SK-N-SH treated with all-trans-retinoic acid at 6 μM for 48 hours (cell line): Measurements from ENCODE around the gene KIAA1958.

Experiments used
- BACH2 ChIP-seq: fragments of 250-450 bp; sonication (Bioruptor Pico); IDR thresholded peaks from 2 replicates; pipeline ENCODE4 v1.9.0; 2021; ENCODE audit warnings: mild to moderate bottlenecking, borderline replicate concordance
- ESRRG ChIP-seq: fragments of 250-450 bp; sonication (Bioruptor Pico); IDR thresholded peaks from 2 replicates; pipeline ENCODE4 v1.6.1; 2021; ENCODE audit warnings: mild to moderate bottlenecking
- OSR1 ChIP-seq: fragments of 250-450 bp; sonication (Bioruptor Pico); IDR thresholded peaks from 2 replicates; pipeline ENCODE4 v1.8.0; 2022; ENCODE audit warnings: moderate library complexity, mild to moderate bottlenecking, inconsistent platforms
- RARB ChIP-seq: fragments of 250-450 bp; sonication (Bioruptor Pico); IDR thresholded peaks from 2 replicates; pipeline ENCODE4 v1.8.0; 2021; ENCODE audit warnings: mild to moderate bottlenecking, moderate library complexity
- SNAI2 ChIP-seq: fragments of 250-450 bp; sonication (Bioruptor Pico); IDR thresholded peaks from 2 replicates; pipeline ENCODE4 v1.5.0; 2020; ENCODE audit warnings: mild to moderate bottlenecking, moderate library complexity
- ZFP3 ChIP-seq: fragments of 250-450 bp; sonication (Bioruptor Pico); IDR thresholded peaks from 2 replicates; pipeline ENCODE4 v1.5.0; 2020; ENCODE audit warnings: mild to moderate bottlenecking, moderate library complexity
- TF ChIP-seq, protein P1 (sequence below): fragments of 250-450 bp; sonication (Bioruptor Pico); IDR thresholded peaks from 2 replicates; pipeline ENCODE4 v1.8.0; 2020; ENCODE audit warnings: mild to moderate bottlenecking, moderate library complexity, borderline replicate concordance
- TF ChIP-seq, protein P2 (sequence below): fragments of 250-450 bp; sonication (Bioruptor Pico); IDR thresholded peaks from 2 replicates; pipeline ENCODE4 v1.5.1; 2020; ENCODE audit warnings: low read depth, mild to moderate bottlenecking, moderate library complexity

DNA sequence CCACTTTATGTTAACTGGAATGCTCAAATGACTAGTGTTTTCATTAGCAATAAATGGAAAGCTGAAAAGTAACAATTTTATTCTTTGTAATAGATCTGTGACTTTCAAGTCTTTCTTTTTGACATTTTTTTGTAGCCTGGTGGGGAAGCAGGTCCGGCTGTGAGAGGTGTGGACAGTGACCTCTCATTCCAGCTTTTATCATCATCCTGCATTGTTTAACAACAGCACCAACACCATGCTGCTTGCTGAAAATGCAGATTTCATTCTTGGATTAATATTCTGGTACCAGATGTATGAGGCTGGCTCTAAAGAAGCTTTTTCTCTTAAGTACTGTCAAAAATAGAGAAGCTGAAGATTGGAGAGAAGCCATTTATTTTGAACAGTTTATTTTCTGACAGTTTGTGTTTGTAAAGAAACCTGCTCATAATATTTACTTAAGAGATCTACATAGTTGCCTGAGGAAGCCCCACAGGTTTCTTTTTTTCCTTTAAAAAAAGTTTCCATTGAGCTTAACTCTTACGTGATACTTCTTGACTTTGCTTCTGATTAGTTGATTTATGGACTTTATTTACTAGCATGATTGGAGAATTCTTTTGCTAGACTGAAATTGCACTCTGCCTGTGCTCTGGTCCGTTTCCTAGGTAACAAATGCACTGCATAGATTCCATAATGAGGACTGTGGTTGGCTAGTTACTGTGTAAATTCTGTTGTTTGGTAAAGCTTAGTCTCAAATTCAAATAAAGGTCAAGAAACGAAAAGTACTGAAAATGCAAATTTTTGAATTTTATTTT is 3.4 kb downstream of the KIAA1958 start:
- TF ChIP-seq BACH2 (CRISPR knock-in tag): no peak
- TF ChIP-seq ESRRG (CRISPR knock-in tag): no peak
- TF ChIP-seq OSR1: no peak
- no peak for TF ChIP-seq RARB (CRISPR knock-in tag)
- no peak for TF ChIP-seq ZFP3 (CRISPR knock-in tag)
- TF ChIP-seq, protein P1, sequence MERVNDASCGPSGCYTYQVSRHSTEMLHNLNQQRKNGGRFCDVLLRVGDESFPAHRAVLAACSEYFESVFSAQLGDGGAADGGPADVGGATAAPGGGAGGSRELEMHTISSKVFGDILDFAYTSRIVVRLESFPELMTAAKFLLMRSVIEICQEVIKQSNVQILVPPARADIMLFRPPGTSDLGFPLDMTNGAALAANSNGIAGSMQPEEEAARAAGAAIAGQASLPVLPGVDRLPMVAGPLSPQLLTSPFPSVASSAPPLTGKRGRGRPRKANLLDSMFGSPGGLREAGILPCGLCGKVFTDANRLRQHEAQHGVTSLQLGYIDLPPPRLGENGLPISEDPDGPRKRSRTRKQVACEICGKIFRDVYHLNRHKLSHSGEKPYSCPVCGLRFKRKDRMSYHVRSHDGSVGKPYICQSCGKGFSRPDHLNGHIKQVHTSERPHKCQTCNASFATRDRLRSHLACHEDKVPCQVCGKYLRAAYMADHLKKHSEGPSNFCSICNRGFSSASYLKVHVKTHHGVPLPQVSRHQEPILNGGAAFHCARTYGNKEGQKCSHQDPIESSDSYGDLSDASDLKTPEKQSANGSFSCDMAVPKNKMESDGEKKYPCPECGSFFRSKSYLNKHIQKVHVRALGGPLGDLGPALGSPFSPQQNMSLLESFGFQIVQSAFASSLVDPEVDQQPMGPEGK (CRISPR knock-in tag): no peak
- TF ChIP-seq, protein P2, sequence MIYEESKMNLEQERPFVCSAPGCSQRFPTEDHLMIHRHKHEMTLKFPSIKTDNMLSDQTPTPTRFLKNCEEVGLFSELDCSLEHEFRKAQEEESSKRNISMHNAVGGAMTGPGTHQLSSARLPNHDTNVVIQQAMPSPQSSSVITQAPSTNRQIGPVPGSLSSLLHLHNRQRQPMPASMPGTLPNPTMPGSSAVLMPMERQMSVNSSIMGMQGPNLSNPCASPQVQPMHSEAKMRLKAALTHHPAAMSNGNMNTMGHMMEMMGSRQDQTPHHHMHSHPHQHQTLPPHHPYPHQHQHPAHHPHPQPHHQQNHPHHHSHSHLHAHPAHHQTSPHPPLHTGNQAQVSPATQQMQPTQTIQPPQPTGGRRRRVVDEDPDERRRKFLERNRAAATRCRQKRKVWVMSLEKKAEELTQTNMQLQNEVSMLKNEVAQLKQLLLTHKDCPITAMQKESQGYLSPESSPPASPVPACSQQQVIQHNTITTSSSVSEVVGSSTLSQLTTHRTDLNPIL (CRISPR knock-in tag): no peak
- no peak for TF ChIP-seq SNAI2 (CRISPR knock-in tag)
